ENCODE data around the gene KIFC3. TPM values are rescaled to one million over a fixed set of nuclear protein-coding genes. Genes with fewer than 3 reads are reported as not detected.
A peak's percentile ranks its signal among the peaks of the same experiment; 100 is the strongest.

Gene KIFC3
- polyA plus RNA-seq, 3 donors from 2014 or later = 5.1 to 13.6 (median 12.2) TPM

DNA sequence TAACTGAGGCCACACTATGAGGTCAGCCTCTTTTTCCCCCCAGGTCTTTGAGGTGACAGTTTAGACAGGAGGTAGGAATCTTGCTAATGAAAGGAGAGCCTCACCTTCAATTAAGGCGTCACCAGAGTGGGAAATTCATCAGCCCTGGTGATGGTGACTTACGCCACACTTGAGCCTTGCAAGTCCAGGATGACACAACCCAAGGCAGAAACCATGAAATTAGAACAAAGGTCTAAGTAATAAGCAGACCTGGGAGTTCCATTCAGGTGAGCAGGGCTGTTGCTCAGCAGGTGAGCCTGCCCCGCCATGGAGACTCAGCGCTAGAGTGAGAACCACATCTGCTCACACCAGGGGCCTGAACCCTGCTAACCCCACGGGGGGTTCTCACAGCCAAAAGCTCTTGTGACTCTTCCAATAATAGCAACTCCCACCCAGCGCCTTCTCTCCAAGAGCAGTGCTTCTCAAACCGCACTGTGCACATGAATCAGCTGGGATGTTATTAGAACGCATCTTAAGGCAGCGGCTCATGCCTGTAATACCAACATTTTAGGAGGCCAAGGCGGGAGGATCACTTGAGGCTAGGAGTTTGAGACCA, 28.7 kb upstream of the KIFC3 start:
- no peaks in the 10 kb centered on the region for H3K9me3 Mint-ChIP-seq
- H3K36me3 Mint-ChIP-seq = no peaks in the 10 kb centered on the region
- peaks cover 3 to 5% (median 5%) of the 10 kb centered on the region in 3 donors for H3K27me3 Mint-ChIP-seq (ENCODE audit: low read depth in 3 of 3)

DNA sequence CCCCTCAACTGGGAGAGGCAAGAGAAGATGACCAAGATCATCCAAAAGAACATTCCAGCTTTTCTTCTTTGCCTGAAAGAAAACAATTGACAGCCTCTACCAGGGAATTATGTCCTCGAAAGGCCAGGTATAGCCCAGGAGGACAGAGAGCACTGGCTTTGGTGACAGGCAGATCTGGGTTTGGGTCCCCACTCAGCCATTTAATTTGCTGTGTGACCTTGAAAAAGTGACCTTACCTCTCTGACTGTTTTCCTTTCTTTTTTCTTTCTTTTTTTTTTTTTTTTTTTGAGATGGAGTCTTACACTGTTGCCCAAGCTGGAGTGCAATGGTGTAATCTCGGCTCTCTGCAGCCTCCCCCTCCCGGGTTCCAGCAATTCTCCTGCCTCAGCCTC, 27.7 kb upstream of the KIFC3 start:
- DNase-seq = no peak
- H3K4me1 Mint-ChIP-seq = no peaks in the 10 kb centered on the region
- no peaks in the 10 kb centered on the region for H3K36me3 Mint-ChIP-seq
- no peak overlapping the region for H3K4me3 Mint-ChIP-seq
- H3K9me3 Mint-ChIP-seq = no peaks in the 10 kb centered on the region
- H3K27ac Mint-ChIP-seq = peak overlapping the region in 1 of 6 donors; percentile 44
- peaks cover 4 to 5% (median 5%) of the 10 kb centered on the region in 3 donors for H3K27me3 Mint-ChIP-seq (ENCODE audit: low read depth in 3 of 3)

More for the DNA sequence above, 28.7 kb upstream of the KIFC3 start:
- Mint-ChIP-seq H3K27ac (no peak overlapping the region), H3K4me1 (no peaks in the 10 kb centered on the region), H3K4me3 (no peak overlapping the region)
- DNase-seq = no peak

DNA sequence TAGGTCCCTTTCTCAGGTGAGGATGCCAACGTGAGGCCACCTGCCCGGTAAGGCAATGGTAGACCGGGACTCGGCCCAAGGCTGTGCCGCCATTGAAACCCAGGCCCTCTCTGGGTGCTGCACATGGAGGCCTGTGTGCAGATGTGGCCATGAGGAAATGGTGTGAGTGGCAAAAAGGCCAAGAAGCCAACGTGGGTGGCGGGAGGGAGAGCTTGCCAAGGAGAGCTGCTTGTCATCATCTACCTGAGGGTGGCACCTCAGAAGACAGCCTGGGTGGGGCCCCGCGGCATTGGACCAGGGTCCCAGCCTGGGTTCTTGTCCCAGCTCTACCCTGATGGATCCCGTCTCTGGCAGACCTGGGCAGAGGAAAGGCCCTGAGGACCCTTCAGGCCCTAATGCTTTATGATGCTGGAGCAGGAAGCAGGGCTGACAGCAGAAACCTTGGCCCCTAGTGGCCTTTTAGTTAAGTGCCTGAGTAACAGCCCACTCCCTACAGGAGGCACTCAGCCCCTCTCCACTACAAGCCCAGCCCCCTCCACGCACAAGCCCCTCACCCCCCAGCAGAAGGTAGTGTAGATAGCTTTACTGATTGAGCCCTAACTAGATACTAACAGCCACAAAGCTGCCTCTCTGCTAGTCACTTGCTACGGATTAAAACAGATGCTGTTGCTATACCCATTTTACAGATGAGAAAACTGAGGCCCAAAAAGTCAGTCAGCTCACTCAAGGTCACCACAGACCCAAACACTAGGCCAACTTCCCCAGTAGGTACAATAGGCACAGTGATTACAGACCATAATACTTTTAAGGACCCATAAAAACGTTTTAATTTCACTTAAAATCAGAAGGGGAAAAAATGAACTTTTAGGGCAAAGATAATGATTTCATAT, 26.2 kb upstream of the KIFC3 start:
- H3K27me3 Mint-ChIP-seq (ENCODE audit: low read depth in 3 of 3) = peaks cover 2 to 5% (median 4%) of the 10 kb centered on the region in 3 donors
- no peaks in the 10 kb centered on the region for H3K4me1 Mint-ChIP-seq
- DNase-seq = no peak
- H3K36me3 Mint-ChIP-seq = no peaks in the 10 kb centered on the region
- H3K9me3 Mint-ChIP-seq = no peaks in the 10 kb centered on the region
- H3K27ac Mint-ChIP-seq = no peak overlapping the region
- H3K4me3 Mint-ChIP-seq = no peak overlapping the region

DNA sequence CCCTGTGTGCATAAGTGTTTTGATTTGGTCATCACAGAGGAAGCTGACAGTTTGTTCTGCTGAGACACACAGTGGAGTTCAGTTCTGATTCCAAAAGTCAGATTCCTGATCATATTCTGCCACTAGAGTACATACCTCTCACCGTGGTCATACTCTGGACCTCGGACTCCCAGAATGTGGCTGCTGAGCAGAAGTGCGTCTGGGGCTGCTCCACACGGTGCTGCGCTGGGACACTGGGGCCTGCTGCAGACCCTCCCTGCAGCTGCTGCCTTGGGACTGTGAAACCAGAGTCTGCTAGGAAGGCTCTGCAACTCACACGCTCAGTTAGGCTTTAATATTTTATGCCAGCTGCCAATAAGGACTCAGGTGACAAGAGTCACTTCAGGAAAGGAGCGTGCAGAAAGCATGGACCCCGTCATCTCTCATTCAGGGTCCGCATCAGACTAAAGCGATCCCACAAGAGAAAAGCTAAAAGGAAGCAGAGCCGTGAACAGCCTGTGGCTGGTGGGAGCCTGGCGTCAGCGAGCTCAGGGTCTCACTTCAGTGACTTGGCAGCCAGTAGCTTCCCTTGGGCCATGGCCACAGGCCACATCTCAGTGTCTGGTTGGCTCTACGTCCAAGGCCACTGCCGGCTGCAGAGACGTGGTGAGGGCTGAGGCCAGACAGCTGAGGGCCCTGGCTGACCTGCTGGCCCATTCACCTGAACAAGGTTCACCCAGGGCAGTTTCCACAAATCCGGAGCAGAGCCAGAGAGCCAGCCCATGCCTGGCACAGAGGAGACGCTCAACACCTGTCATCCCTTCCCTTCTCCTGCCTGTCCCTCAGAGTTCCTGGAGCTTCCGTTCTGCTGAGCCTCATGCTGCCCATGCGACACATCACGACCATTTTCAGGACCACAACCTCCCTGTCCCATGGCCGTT, 24.7 kb upstream of the KIFC3 start:
- Mint-ChIP-seq H3K4me3 (no peak overlapping the region), H3K9me3 (no peaks in the 10 kb centered on the region), H3K36me3 (no peaks in the 10 kb centered on the region), H3K27me3 (ENCODE audit: low read depth in 3 of 3) (peaks cover 2 to 4% (median 3%) of the 10 kb centered on the region in 3 donors), H3K27ac (no peak overlapping the region), H3K4me1 (no peaks in the 10 kb centered on the region)
- DNase-seq = no peak

DNA sequence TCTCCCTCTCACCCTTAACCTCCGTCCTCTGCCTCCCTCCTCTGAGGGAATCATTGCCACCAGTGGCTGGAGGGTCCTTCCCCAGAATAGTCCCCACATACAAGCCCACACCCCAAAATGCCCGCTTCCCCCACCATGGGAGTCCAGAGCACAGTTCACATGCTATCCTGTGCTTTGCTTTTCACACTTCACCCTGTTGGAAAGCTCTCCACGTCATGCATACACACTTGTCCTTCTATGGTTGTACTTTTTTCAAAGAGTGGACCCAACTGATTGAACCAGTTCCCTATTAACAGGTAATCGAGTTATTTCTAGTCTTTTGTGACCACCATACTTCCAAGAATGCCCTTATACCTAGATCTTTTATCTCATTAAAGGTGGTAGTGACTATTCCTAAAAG, 23.8 kb upstream of the KIFC3 start:
- Mint-ChIP-seq H3K9me3 (no peaks in the 10 kb centered on the region), H3K4me1 (no peaks in the 10 kb centered on the region), H3K36me3 (no peaks in the 10 kb centered on the region), H3K27me3 (ENCODE audit: low read depth in 3 of 3) (peaks cover 2 to 4% (median 3%) of the 10 kb centered on the region in 3 donors), H3K27ac (no peak overlapping the region), H3K4me3 (no peak overlapping the region)
- DNase-seq = no peak

DNA sequence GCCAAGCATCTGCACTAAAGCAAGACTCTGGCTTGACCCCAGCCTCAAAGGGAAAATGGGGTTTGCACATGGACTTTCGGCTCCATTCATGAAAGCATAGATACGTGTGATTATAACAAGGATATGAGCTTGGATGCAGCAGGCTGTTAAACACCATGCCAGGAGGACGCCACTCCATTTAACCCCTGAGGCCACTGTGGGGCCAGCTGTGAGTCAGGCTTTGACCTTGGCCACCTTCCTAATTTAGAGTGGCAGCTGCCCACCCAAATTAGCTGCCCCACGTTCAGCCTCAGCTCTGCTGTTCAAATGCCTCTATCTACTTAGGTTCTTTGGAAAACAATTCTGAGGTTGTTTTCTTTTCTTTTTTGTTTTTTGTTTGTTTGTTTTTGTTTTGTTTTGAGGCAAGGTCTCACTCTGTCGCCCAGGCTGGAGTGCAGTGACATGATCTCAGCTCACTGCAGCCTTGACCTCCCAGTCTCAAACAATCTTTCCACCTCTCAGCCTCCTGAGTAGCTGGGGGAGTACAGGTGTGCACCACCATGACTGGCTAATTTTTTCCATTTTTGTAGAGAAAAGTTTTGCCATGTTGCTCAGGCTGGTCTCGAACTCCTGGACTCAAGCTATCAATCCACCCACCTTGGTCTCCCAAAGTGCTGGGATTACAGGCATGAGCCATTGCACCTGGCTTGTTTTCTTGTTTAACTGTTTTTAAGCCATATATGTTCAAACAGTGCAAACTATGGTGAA, 23.2 kb upstream of the KIFC3 start:
- H3K4me3 Mint-ChIP-seq = no peak overlapping the region
- H3K27me3 Mint-ChIP-seq (ENCODE audit: low read depth in 3 of 3) = peaks cover 2 to 4% (median 4%) of the 10 kb centered on the region in 3 donors
- H3K36me3 Mint-ChIP-seq = no peaks in the 10 kb centered on the region
- no peak overlapping the region for H3K27ac Mint-ChIP-seq
- no peaks in the 10 kb centered on the region for H3K4me1 Mint-ChIP-seq
- no peaks in the 10 kb centered on the region for H3K9me3 Mint-ChIP-seq
- no peak for DNase-seq

DNA sequence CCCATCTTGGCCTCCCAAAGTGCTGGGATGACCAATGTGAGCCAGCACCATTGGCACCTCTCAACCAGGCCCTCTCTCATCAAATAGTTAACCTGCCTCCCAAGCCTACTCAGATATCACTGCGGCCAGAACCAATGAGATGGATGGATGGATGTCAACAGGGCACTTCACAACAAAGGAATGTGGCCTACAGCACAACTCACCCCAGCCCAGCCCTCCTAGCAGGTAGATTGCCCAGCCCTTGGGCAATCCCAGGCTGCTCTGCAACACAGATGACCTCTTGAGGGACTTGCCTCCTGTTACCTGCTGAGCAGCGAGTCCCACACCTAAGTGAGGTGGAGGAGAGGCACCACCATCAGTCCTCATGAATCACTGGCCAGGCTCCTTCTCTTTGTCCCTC, 22.6 kb upstream of the KIFC3 start:
- Mint-ChIP-seq H3K4me1 (no peaks in the 10 kb centered on the region), H3K4me3 (no peak overlapping the region), H3K36me3 (no peaks in the 10 kb centered on the region), H3K9me3 (no peaks in the 10 kb centered on the region), H3K27ac (no peak overlapping the region), H3K27me3 (ENCODE audit: low read depth in 3 of 3) (peaks cover 2 to 4% (median 4%) of the 10 kb centered on the region in 3 donors)
- no peak for DNase-seq

DNA sequence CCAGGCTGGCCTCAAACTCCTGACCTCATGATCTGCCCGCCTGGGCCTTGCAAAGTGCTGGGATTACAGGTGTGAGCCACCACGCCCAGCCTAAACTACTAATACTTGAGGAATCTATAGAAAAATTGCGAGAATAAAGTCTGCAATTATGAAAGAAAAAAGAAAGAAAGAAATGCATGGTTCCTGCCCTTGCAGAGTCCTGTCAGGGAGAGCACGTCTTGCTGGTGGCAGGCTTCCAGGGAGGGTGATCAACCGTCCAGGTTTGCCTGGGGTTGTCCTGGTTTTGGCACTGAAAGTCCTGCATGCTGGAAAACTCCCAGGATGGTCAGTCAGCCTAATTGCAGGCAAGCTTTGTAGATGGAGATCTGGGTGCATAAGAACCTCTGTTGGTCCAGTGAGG, 21.5 kb upstream of the KIFC3 start:
- DNase-seq = no peak
- H3K4me3 Mint-ChIP-seq = no peak overlapping the region
- no peaks in the 10 kb centered on the region for H3K9me3 Mint-ChIP-seq
- no peaks in the 10 kb centered on the region for H3K36me3 Mint-ChIP-seq
- H3K27me3 Mint-ChIP-seq (ENCODE audit: low read depth in 3 of 3) = peaks cover 2 to 4% (median 2%) of the 10 kb centered on the region in 3 donors
- no peaks in the 10 kb centered on the region for H3K4me1 Mint-ChIP-seq
- H3K27ac Mint-ChIP-seq = no peak overlapping the region

DNA sequence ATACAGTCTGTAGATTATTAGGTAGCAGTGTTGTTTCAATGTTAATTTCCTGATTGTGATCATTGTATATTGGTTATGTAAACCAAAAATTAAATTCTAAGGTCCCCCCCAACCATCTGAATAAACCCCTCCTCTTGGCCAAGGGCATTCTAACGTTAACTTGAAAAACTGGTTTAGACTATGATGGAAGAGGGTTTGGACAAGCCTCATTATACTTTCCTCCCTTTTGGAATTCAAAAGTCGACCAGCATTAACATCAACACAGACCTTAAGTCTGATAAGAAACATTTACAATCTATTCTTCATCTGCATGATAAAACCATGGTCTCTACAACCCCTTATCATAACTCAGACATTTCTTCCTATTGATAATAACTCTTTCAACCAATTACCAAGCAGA, 20.6 kb upstream of the KIFC3 start:
- H3K9me3 Mint-ChIP-seq = no peaks in the 10 kb centered on the region
- H3K27ac Mint-ChIP-seq = no peak overlapping the region
- H3K4me3 Mint-ChIP-seq = no peak overlapping the region
- no peaks in the 10 kb centered on the region for H3K36me3 Mint-ChIP-seq
- H3K4me1 Mint-ChIP-seq = no peaks in the 10 kb centered on the region
- peaks cover 1 to 4% (median 2%) of the 10 kb centered on the region in 3 donors for H3K27me3 Mint-ChIP-seq (ENCODE audit: low read depth in 3 of 3)
- DNase-seq = no peak

DNA sequence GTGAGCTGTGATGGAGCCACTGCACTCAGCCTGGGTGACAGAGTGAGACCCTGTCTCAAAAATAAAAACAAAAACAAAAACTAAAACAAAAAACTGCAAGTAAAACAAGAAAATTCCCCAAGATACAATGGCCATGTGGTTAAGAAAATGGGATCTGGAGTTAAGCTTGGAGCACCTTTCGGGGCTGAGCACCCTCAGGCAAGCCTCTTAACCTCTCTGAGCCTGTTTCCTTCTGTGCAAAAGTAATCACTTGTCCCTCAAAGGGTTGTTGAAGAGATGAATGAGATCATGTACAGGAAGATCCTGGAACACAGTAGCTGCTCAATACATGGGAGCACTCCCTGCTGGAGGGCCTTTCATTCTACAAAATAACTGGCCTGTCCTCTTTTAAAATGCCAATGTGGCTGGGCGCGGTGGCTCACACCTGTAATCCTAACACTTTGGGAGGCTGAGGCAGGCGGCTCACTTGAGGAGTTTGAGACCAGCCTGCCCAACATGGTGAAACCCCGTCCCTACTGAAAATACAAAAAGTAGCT, 19.8 kb upstream of the KIFC3 start:
- Mint-ChIP-seq H3K4me1 (peaks cover 0 to 1% of the 10 kb centered on the region in 2 donors), H3K4me3 (no peak overlapping the region), H3K36me3 (no peaks in the 10 kb centered on the region), H3K27me3 (ENCODE audit: low read depth in 3 of 3) (peaks cover 0 to 3% (median 2%) of the 10 kb centered on the region in 3 donors), H3K9me3 (no peaks in the 10 kb centered on the region), H3K27ac (no peak overlapping the region)
- DNase-seq = no peak

DNA sequence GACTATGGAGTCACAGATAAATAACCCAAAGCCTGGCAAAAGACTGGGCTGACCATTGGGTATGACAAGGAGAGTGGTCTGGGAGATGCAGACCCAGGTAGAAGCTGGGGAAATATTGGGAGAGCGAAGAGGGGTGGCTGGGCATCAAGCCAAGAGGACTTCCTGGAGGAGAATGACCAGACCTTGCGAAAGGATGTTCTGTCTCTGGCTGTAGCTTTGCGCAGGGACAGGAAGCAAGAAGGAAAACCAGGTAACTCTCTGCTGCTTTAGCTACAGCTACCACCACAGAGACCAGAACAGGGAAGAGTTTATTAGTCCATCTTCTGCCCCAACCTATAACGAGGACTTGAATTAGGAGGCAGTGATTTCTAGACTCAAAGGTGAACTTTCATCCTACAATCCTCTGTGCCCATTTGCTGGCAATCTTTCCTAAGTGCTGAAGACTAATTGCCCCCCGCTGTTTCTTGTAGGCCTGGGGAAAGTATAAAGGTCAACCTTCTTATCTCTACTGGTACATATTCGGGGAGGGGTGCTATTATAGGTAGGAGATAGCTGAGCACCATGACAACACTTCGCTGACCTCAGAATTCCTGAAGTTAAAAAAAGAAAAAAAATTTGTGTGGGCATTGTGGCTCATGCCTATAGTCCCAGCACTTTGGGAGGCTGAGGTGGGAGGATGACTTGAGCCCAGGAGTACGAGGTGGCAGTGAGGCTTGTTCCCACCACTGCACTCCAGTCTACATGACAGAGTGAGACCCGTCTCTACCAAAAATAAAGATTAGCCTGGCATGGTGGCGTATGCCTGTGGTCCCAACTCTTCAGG, 19.1 kb upstream of the KIFC3 start:
- DNase-seq = no peak
- H3K36me3 Mint-ChIP-seq = no peaks in the 10 kb centered on the region
- H3K4me1 Mint-ChIP-seq = peaks cover 7 to 8% of the 10 kb centered on the region in 2 donors
- H3K27me3 Mint-ChIP-seq (ENCODE audit: low read depth in 3 of 3) = peaks cover 0 to 2% (median 1%) of the 10 kb centered on the region in 3 donors
- no peaks in the 10 kb centered on the region for H3K9me3 Mint-ChIP-seq
- peak overlapping the region in 2 of 6 donors; percentile 4 to 64 for H3K27ac Mint-ChIP-seq
- H3K4me3 Mint-ChIP-seq = no peak overlapping the region

DNA sequence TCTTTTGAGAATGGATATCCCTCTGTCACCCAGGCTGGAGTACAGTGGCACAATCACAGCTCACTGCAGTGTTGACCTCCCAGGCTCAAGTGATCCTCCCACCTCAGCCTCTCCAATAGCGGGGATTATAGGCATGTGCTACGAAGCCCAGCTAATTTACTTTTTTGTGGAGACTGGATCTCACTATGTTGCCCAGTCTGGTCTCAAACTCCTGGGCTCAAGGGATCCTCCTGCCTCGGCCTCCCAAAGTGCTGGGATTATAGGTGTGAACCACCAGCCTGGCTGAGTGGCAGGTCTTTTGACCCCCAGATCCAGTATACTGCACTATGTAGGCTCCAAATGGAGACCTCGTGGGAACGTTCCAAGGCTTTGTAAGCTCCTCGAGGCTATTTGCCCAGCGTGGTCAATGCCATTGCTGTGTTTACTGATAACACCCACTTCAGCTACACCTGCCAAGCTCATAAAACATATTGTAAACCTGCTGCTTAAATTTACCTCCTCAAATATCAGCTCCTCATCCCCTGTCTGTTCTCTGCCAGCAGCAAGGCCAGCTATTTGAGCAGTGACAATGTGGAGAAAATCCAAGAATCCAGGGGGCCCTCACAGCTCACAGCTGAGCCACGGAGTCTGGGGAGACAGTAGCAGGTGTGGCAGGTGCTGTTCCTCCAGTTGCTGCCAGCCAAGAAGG, 16.2 kb upstream of the KIFC3 start:
- H3K4me3 Mint-ChIP-seq = no peak overlapping the region
- H3K27me3 Mint-ChIP-seq (ENCODE audit: low read depth in 3 of 3) = peaks cover 0 to 7% (median 0%) of the 10 kb centered on the region in 3 donors
- no peak for DNase-seq
- peaks cover 31 to 34% of the 10 kb centered on the region in 2 donors for H3K4me1 Mint-ChIP-seq
- no peaks in the 10 kb centered on the region for H3K36me3 Mint-ChIP-seq
- no peak overlapping the region for H3K27ac Mint-ChIP-seq
- no peaks in the 10 kb centered on the region for H3K9me3 Mint-ChIP-seq

Measured in immature natural killer cell (primary cell).